ENCODE measurements around the gene PLEKHG3. TPM values are rescaled to one million over a fixed set of nuclear protein-coding genes. Genes with fewer than 3 reads are reported as not detected.
A peak's percentile ranks its signal among the peaks of the same experiment; 100 is the strongest.

PLEKHG3 gene
- total and polyA plus RNA-seq, 4 donors: 8.4 to 21.3 (median 14.6) TPM

DNA sequence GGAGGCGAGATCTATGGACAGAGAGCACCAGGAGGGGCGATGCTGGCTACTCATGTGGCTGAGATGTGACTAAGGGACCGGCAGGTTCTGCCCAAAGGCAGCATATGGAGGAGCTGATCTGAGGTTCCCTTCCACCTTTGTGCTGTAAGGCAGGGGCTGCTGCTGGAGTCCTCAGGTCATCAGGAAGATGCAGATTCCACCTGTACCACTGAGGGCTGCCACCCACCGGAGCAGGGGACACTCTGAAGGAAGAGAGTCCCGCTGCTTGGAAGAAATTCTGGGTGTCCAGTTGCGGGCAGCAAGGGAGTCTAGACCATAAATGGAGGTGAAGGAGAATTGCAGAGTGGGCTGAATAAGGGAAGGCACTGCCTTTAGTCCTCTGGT is 55.3 kb downstream of the PLEKHG3 start:
- no peak overlapping the region for H3K9ac ChIP-seq (ENCODE audit: low read depth in 1 of 2, low read length in 2 of 2)
- 94% methylated on average over 6 of the region's 6 CpGs for WGBS
- H3K4me1 ChIP-seq (ENCODE audit: control insufficient read depth in 4 of 4, insufficient read depth in 4 of 4, low read length in 3 of 4): peaks cover 0 to 6% (median under 1%) of the 10 kb centered on the region in 4 donors
- H3K36me3 ChIP-seq (ENCODE audit: control insufficient read depth in 4 of 4, insufficient read depth in 3 of 4, low read depth in 1 of 4, low read length in 3 of 4): no peaks in the 10 kb centered on the region
- TF ChIP-seq RXRA (IDR thresholded peaks at IDR 0.05) (no peak), NR2F2 (IDR thresholded peaks at IDR 0.05) (no peak), EGR1 (IDR thresholded peaks at IDR 0.05; ENCODE audit: low read depth in 2 of 2) (no peak), YY1 (IDR thresholded peaks at IDR 0.05) (no peak), FOXA2 (IDR thresholded peaks at IDR 0.05) (no peak), GABPA (IDR thresholded peaks at IDR 0.05 in 1 of 2, conservative IDR thresholded peaks at IDR 0.05 in 1 of 2) (no peak)
- TF ChIP-seq, protein P1, sequence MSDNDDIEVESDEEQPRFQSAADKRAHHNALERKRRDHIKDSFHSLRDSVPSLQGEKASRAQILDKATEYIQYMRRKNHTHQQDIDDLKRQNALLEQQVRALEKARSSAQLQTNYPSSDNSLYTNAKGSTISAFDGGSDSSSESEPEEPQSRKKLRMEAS (IDR thresholded peaks at IDR 0.05): no peak
- TF ChIP-seq, protein P2, sequence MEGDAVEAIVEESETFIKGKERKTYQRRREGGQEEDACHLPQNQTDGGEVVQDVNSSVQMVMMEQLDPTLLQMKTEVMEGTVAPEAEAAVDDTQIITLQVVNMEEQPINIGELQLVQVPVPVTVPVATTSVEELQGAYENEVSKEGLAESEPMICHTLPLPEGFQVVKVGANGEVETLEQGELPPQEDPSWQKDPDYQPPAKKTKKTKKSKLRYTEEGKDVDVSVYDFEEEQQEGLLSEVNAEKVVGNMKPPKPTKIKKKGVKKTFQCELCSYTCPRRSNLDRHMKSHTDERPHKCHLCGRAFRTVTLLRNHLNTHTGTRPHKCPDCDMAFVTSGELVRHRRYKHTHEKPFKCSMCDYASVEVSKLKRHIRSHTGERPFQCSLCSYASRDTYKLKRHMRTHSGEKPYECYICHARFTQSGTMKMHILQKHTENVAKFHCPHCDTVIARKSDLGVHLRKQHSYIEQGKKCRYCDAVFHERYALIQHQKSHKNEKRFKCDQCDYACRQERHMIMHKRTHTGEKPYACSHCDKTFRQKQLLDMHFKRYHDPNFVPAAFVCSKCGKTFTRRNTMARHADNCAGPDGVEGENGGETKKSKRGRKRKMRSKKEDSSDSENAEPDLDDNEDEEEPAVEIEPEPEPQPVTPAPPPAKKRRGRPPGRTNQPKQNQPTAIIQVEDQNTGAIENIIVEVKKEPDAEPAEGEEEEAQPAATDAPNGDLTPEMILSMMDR (IDR thresholded peaks at IDR 0.05; ENCODE audit: low read depth, low read length, missing input control): no peak
- TF ChIP-seq, protein P3, sequence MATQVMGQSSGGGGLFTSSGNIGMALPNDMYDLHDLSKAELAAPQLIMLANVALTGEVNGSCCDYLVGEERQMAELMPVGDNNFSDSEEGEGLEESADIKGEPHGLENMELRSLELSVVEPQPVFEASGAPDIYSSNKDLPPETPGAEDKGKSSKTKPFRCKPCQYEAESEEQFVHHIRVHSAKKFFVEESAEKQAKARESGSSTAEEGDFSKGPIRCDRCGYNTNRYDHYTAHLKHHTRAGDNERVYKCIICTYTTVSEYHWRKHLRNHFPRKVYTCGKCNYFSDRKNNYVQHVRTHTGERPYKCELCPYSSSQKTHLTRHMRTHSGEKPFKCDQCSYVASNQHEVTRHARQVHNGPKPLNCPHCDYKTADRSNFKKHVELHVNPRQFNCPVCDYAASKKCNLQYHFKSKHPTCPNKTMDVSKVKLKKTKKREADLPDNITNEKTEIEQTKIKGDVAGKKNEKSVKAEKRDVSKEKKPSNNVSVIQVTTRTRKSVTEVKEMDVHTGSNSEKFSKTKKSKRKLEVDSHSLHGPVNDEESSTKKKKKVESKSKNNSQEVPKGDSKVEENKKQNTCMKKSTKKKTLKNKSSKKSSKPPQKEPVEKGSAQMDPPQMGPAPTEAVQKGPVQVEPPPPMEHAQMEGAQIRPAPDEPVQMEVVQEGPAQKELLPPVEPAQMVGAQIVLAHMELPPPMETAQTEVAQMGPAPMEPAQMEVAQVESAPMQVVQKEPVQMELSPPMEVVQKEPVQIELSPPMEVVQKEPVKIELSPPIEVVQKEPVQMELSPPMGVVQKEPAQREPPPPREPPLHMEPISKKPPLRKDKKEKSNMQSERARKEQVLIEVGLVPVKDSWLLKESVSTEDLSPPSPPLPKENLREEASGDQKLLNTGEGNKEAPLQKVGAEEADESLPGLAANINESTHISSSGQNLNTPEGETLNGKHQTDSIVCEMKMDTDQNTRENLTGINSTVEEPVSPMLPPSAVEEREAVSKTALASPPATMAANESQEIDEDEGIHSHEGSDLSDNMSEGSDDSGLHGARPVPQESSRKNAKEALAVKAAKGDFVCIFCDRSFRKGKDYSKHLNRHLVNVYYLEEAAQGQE (IDR thresholded peaks at IDR 0.05): no peak
- TF ChIP-seq, protein P4, sequence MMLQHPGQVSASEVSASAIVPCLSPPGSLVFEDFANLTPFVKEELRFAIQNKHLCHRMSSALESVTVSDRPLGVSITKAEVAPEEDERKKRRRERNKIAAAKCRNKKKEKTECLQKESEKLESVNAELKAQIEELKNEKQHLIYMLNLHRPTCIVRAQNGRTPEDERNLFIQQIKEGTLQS (IDR thresholded peaks at IDR 0.05): no peak
- H3K4me3 ChIP-seq (ENCODE audit: low read depth in 1 of 3, low read length in 3 of 3): no peak overlapping the region
- no peak overlapping the region for H3K27ac ChIP-seq (ENCODE audit: low read depth in 1 of 2, low read length in 2 of 2)
- no peaks in the 10 kb centered on the region for H3K9me3 ChIP-seq (ENCODE audit: control insufficient read depth in 4 of 4, low read length in 3 of 4)
- DNase-seq (ENCODE audit: low spot score): no peak
- H3K27me3 ChIP-seq (ENCODE audit: control insufficient read depth in 4 of 4, insufficient read depth in 4 of 4, low read length in 3 of 4): no peaks in the 10 kb centered on the region

DNA sequence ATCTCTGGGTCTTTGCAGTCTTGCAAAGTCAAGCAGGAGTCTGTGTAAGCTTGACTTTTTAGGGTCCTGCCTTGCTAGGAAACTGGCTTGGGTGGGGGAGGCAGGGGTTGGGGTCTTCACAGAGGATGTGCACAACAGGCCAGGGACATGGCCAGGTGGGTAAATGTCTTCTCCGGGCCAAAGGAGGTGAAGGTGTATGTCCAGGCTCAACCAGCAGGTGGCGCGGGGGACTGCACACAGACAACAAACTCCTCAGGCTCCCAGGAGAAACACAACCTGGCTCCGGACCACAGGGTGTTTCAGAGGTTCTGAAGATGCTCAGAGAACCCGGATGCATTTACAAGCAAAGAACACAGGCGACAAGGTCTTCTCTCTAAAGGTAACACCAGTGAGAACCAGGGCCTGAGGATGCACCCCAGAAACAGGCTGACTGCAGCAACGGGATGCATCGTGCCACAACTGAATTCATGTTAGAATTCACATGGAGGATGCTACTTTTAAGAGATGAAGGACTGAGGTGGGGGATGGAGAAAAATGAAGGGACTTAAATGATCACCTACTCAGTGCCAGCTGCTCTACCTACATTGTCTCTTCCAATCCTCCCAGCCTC is 56.0 kb downstream of the PLEKHG3 start:
- H3K9ac ChIP-seq (ENCODE audit: low read depth in 1 of 2, low read length in 2 of 2): no peak overlapping the region
- no peaks in the 10 kb centered on the region for H3K27me3 ChIP-seq (ENCODE audit: control insufficient read depth in 4 of 4, insufficient read depth in 4 of 4, low read length in 3 of 4)
- TF ChIP-seq RAD21 (IDR thresholded peaks at IDR 0.05) (peak; percentile 62 to 80), EGR1 (IDR thresholded peaks at IDR 0.05; ENCODE audit: low read depth in 2 of 2) (no peak)
- TF ChIP-seq, protein P4 (IDR thresholded peaks at IDR 0.05): no peak
- TF ChIP-seq, protein P5, sequence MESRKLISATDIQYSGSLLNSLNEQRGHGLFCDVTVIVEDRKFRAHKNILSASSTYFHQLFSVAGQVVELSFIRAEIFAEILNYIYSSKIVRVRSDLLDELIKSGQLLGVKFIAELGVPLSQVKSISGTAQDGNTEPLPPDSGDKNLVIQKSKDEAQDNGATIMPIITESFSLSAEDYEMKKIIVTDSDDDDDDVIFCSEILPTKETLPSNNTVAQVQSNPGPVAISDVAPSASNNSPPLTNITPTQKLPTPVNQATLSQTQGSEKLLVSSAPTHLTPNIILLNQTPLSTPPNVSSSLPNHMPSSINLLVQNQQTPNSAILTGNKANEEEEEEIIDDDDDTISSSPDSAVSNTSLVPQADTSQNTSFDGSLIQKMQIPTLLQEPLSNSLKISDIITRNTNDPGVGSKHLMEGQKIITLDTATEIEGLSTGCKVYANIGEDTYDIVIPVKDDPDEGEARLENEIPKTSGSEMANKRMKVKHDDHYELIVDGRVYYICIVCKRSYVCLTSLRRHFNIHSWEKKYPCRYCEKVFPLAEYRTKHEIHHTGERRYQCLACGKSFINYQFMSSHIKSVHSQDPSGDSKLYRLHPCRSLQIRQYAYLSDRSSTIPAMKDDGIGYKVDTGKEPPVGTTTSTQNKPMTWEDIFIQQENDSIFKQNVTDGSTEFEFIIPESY (IDR thresholded peaks at IDR 0.05): no peak
- TF ChIP-seq, protein P3 (IDR thresholded peaks at IDR 0.05): no peak
- TF ChIP-seq, protein P2 (IDR thresholded peaks at IDR 0.05; ENCODE audit: low read depth, low read length, missing input control): peak; percentile 68
- H3K36me3 ChIP-seq (ENCODE audit: control insufficient read depth in 4 of 4, insufficient read depth in 3 of 4, low read depth in 1 of 4, low read length in 3 of 4): no peaks in the 10 kb centered on the region
- no peak overlapping the region for H3K27ac ChIP-seq (ENCODE audit: low read depth in 1 of 2, low read length in 2 of 2)
- H3K9me3 ChIP-seq (ENCODE audit: control insufficient read depth in 4 of 4, low read length in 3 of 4): no peaks in the 10 kb centered on the region
- H3K4me3 ChIP-seq (ENCODE audit: low read depth in 1 of 3, low read length in 3 of 3): no peak overlapping the region
- peaks cover 0 to 8% (median 2%) of the 10 kb centered on the region in 4 donors for H3K4me1 ChIP-seq (ENCODE audit: control insufficient read depth in 4 of 4, insufficient read depth in 4 of 4, low read length in 3 of 4)
- DNase-seq (ENCODE audit: low spot score): peak; percentile 80
- 49% methylated on average over 8 of the region's 8 CpGs for WGBS

Measured in liver (tissue), 9 donors.